Pons (tissue), 1 donor: ENCODE measurements around the gene SNX10.

ENCODE experiments used
- DNase-seq: peaks from one replicate; pipeline ENCODE4 v3.0.0-alpha.2; 2016; ENCODE audit warnings: low spot score

Gene SNX10

GRCh38 chr7:26298472-26299058 is 6.9 kb downstream of the SNX10 start:
- DNase-seq = no peak

- DNase-seq = no peak
These were observed 13.6 kb downstream of the SNX10 start for GRCh38 chr7:26305090-26305868.

- no peak for DNase-seq
These were observed 14.4 kb downstream of the SNX10 start for GRCh38 chr7:26305869-26306665.

GRCh38 chr7:26306790-26307189 is 15.1 kb downstream of the SNX10 start:
- DNase-seq = no peak

- DNase-seq = peak; percentile 37
These were observed 15.6 kb downstream of the SNX10 start for GRCh38 chr7:26307226-26307625.

GRCh38 chr7:26307791-26308190 is 16.1 kb downstream of the SNX10 start:
- DNase-seq = no peak

- no peak for DNase-seq
These were observed 16.9 kb downstream of the SNX10 start for GRCh38 chr7:26308551-26308950.

- DNase-seq = no peak
These were observed 17.4 kb downstream of the SNX10 start for GRCh38 chr7:26309089-26309488.

- DNase-seq = no peak
These were observed 20.1 kb downstream of the SNX10 start for GRCh38 chr7:26311798-26312197.

- DNase-seq = no peak
These were observed 25.5 kb downstream of the SNX10 start for GRCh38 chr7:26317211-26317610.

- DNase-seq = peak; percentile 31
These were observed 27.3 kb downstream of the SNX10 start for GRCh38 chr7:26318921-26319320.

GRCh38 chr7:26319636-26320035 is 28.0 kb downstream of the SNX10 start:
- peak; percentile 40 for DNase-seq

- no peak for DNase-seq
These were observed 29.2 kb downstream of the SNX10 start for GRCh38 chr7:26320878-26321277.

GRCh38 chr7:26321435-26321834 is 29.8 kb downstream of the SNX10 start:
- DNase-seq = no peak

- DNase-seq = no peak
These were observed 34.5 kb downstream of the SNX10 start for GRCh38 chr7:26326211-26326610.

GRCh38 chr7:26328498-26329390 is 37.1 kb downstream of the SNX10 start:
- no peak for DNase-seq

- DNase-seq = peak; percentile 53
These were observed 38.0 kb downstream of the SNX10 start for GRCh38 chr7:26329520-26330255.

GRCh38 chr7:26331113-26331512 is 39.5 kb downstream of the SNX10 start:
- DNase-seq = no peak

- no peak for DNase-seq
These were observed 40.1 kb downstream of the SNX10 start for GRCh38 chr7:26331789-26332188.

- DNase-seq = peak; percentile 36
These were observed 41.0 kb downstream of the SNX10 start for GRCh38 chr7:26332698-26333097.

GRCh38 chr7:26334166-26334859 is 42.7 kb downstream of the SNX10 start:
- no peak for DNase-seq
